GM19328 (cell line): Measurements from ENCODE around the gene MT1H.
"Not testable (repeated sequence)": the region's sequence is repeated elsewhere in the genome, so short reads cannot be mapped to it uniquely, and the experiment has no call there.

Experiments
- ATAC-seq: cut with Tn5 transposase; IDR thresholded peaks from one replicate; pipeline ENCODE4 v1.9.1; 2021; ENCODE audit warnings: mild to moderate bottlenecking, moderate library complexity; ENCODE audit not compliant: unreplicated experiment

The MT1H gene

DNA sequence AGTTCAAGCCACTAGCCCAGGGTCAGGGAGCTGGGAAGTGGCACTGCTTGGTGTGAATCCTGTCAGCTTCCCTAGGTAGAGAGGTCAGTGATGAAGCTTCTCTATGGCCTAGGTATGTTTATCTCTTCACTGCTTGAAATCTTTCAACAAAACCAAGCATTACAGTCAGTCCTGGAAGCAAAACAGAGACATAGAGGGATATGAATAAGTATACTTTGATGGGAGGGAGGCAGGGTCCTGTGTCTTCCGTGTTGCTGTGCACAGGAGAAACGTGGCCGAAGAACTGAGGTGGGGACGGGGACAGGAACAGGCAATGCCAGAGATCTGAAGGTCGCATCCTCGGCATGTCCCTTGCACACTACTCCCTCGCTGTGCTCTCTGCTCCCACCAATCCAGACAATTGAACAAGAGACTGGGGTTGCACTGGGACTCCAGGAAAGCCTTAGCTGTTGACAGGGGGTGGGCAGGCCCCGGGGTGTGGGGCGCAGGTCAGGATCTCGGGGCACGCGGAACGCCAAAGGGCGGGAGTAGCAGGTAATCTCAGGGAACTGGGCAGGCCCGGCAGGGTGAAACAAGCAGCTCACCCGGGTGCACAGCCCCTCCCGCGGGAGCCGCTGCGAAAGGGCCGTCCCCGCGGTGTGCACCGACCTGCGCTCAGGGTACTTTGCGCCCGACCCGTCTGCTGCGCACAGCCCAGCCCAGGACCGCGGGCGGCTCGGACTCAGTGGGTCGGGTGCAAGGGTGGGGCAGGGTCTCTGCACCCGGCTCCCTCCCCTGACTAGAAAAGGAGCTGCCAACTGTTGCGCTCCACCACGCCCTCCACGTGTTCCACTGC lies at the start of gene MT1H:
Gene MT1H (plus strand): TSS at position 810 of the 835 bp plus-strand sequence. CDS start 71 bp downstream, outside the sequence.
- ATAC-seq, result no peak

- no peak for ATAC-seq
Observed at GRCh38 chr16:56620339-56620897, 49.2 kb upstream of the MT1H start.

GRCh38 chr16:56621665-56622445 lies 47.8 kb upstream of the MT1H start:
- not testable (repeated sequence) for ATAC-seq

DNA sequence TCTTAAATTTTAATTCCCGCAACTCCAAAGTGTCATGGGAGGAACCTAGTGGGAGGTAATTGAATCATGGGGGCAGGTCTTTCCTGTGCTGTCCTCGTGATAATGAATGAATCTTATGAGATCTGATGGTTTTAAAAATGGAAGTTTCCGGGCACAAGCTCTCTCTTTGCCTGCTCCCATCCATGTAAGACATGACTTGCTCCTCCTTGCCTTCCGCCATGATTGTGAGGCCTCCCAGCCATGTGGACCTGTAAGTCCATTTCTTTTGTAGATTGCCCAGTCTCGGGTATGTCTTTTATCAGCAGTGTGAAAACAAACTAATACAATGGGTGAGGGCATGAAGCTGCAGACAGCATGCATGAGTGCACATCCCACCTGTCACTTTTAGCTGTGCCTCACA lies 46.4 kb upstream of the MT1H start:
- not testable (repeated sequence) for ATAC-seq

DNA sequence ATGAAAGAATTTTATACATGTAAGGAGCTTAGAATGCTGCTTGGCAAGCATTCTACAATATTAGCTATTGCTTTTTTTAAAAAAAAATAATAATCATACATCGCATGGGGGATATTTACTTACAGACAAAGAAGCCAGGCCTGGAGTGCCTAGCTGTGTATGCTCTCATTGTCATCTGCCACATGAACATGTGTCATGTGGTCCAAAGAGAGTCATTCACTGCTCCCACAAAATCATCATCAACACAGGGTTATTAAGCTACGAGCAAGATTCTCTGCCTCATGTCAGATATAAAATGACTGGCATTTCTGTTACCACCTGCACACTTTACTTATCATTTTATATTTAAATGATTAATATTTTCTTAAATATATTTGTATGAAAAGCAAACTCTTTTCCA lies 46.0 kb upstream of the MT1H start:
- no peak for ATAC-seq

DNA sequence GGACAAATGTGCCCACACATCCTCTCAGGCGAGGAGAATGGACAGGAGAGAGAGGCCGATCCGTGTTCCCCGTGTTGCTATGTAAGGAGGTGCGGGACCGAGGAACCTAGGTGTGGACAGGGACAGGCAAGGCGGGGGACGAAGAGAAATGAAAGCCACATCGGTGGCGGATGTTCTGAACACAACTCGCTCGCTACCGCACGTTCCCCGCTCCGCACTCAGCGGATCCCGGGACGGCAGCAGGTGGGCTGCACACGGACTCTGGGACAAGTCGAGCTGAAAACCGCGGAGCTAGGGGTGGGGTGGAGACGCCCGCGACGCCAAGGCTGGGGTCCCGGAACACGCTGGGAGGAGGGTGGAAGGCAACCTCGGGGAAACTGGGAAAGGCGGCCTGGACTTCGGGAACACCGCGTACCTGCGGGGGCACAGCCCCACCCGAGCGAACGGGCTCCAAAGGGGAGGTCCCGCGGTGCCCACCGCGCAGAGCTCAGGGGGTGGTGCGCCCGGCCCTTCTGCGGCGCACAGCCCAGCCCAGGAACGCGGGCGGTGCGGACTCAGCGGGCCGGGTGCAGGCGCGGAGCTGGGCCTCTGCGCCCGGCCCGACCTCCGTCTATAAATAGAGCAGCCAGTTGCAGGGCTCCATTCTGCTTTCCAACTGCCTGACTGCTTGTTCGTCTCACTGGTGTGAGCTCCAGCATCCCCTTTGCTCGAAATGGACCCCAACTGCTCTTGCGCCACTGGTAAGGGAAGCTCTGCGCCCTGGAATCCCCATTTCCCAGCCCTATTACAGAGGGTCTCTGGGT lies 44.3 kb upstream of the MT1H start, which contains the start of gene MT1E:
Gene MT1E (plus strand): TSS at position 642 of the 803 bp plus-strand sequence. CDS start 71 bp downstream, at position 713.
- ATAC-seq, result peak; percentile 48

DNA sequence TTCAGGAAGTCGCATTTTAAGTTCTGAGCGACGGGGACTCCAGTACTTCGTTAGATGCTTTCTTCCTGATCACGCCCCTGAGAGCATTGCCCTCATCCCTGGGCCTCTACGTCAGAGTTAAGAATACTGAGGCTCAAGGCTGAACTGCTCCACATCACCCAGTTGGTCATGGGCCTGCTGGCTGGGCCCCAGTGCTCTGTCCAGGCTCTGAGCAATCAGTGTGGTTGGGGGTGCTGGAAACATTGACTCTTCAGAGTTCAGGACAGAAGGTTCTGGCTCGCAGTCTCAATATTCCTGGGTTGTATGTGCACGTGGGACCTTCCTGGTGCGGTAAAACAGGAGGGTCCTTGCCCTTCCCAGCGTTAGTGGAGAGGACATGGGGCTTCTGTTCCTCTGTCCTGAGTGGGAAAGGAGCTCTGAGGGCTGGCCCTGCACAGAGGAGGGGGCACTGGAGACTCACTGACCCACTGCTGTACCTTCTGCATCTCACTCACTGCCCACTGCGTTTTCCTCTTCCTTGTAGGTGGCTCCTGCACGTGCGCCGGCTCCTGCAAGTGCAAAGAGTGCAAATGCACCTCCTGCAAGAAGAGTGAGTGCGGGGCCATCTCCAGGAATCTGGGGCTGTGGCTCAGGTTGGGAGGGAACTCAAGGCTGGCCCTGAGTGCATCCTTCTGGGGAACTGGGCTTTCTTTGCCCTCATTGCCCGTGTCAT lies 43.5 kb upstream of the MT1H start:
- no peak for ATAC-seq

GRCh38 chr16:56626685-56627084 lies 42.9 kb upstream of the MT1H start:
- ATAC-seq, result no peak

- no peak for ATAC-seq
Observed at GRCh38 chr16:56628486-56629350, 40.9 kb upstream of the MT1H start.

DNA sequence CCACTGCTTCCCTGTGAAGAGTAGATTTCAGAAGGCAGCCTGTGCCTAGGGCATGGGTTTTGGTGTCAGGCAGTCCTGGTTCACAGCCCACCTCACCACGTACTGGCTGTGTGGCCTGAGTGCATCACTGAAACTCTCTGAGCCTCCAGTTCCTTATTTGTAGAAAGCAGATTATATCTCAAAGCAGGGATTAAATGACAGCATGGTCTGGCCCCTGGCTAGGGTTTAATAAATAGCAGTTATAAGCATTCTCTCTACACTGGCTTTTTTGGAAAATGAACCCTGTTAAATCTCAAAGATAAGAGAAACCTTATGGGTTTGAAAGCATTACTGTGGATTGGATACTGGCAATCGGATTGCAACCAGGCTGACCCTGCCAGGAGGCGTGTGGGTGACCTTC lies 40.1 kb upstream of the MT1H start:
- ATAC-seq, result no peak

GRCh38 chr16:56630134-56630533 lies 39.5 kb upstream of the MT1H start:
- ATAC-seq, result no peak

- no peak for ATAC-seq
Observed at GRCh38 chr16:56631197-56631596, 38.4 kb upstream of the MT1H start.

GRCh38 chr16:56631832-56632155 lies 37.8 kb upstream of the MT1H start:
- no peak for ATAC-seq

DNA sequence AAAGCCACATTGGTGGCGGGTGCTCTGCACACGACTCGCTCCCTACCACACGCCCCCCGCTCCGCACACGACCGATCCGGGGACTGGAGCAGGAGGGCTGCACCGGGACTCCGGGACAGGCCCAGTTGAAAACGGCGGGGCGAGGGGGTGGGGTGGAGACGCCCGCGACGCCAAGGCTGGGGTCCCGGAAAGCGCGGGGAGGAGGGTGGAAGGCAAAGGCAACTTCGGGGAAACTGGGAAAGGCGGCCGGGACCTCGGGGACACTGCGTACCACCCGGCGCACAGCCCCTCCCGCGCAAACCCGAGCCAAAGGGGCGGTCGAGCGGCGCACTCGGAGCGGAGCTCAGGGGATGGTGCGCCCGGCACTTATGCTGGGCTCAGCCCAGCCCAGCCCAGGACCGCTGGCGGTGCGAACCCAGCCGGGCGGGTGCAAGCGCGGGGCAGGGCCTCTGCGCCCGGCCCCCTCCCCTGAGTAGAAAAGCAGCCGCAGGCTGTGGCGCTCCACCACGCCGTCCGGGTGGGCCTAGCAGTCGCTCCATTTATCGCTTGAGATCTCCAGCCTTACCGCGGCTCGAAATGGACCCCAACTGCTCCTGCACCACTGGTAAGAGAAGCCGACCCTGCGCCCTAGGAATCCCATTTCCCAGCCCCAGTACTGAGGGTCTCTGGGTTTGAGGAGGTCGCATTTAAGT lies 37.3 kb upstream of the MT1H start, which contains the start of gene MT1M:
Gene MT1M (plus strand): TSS at position 504 of the 692 bp plus-strand sequence. CDS start 73 bp downstream, at position 577.
- ATAC-seq, result no peak

DNA sequence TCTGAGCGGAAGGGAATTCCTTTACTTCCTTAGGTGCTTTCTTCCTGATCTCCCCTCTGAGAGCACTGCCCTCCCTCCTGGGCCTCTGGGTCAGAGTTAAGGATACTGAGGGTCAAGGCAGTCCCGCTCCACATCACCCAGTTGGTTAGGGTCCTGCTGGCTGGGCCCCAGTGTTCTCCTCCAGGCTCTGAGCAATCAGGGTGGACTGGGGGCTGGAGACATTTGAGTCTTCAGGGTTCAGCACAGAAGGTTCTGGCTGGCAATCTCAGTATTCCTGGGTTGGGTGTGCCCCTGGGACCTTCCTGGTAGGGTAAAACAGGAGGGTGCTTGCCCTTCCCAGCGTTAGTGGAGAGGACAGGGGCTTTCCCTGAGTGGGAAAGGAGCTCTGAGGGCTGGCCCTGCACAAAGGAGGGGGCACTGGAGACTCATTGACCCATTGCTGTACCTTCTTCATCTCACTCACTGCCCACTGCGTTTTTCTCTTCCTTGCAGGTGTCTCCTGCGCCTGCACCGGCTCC lies 36.7 kb upstream of the MT1H start:
- ATAC-seq, result no peak

- no peak for ATAC-seq
Observed at GRCh38 chr16:56633535-56633934, 36.1 kb upstream of the MT1H start.

DNA sequence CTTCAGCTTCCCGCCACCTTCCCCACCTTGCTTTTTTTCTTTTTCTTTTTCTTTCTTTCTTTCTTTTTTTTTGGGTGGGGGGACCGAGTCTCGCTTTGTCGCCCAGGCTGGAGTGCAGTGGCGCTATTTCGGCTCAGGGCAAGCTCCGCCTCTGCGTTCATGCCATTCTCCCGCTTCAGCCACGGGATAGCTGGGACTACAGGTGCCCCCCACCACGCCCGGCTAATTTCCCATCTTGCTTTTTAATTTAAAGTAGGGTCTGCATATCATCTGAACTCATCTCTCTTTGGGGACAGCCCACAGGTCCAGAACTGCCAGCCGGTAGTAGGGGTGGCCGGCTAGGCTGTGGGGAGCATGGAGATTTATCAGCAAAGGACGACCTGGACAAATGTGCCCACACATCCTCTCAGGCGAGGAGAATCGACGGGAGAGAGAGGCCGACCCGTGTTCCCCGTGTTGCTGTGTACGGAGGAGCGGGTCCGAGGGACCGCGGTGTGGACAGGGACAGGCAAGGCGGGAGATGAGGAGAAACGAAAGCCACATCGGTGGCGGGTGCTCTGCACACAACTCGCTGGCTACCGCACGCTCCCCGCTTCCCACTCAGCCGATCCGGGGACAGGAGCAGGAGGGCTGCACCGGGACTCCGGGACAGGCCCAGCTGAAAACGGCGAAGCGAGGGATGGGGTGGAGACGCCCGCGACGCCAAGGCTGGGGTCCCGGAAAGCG lies 34.7 kb upstream of the MT1H start:
- no peak for ATAC-seq
